Uterus (tissue), 4 donors: ENCODE measurements around the gene MICAL3. TPM values are rescaled to one million over a fixed set of nuclear protein-coding genes. Genes with fewer than 3 reads are reported as not detected.

Source experiments
- DNase-seq, 2 donors: peaks; one replicate each; pipeline ENCODE4 v3.0.0-alpha.2; 2019 to 2020
- H3K27ac ChIP-seq, 2 donors: fragments of 200-600 bp; sonication (generic); 1 replicate in 1 of 2; 2 replicates in 1 of 2; pipeline ENCODE4 v1.5.1; 2016 to 2018
- H3K27me3 ChIP-seq, 2 donors: fragments of 200-600 bp; sonication (generic); one replicate each; pipeline ENCODE4 v1.5.1; 2018 to 2019; ENCODE audit warnings: control low read depth in 1 of 2
- H3K36me3 ChIP-seq, 2 donors: fragments of 200-600 bp; sonication (generic); one replicate each; pipeline ENCODE4 v1.5.1; 2019; ENCODE audit warnings: control low read depth in 1 of 2
- H3K4me1 ChIP-seq, 2 donors: fragments of 200-600 bp; sonication (generic); one replicate each; pipeline ENCODE4 v1.5.1; 2018 to 2019; ENCODE audit warnings: control low read depth in 1 of 2
- H3K4me3 ChIP-seq, 2 donors: fragments of 200-600 bp; sonication (generic); 1 replicate in 1 of 2; 2 replicates in 1 of 2; pipeline ENCODE4 v1.5.1; 2018 to 2019; ENCODE audit warnings: mild to moderate bottlenecking in 1 of 2
- H3K9me3 ChIP-seq, 2 donors: fragments of 200-600 bp; sonication (generic); one replicate each; pipeline ENCODE4 v1.5.1; 2019; ENCODE audit warnings: control low read depth in 1 of 2
- CTCF ChIP-seq, 4 experiments: fragments of 200-600 bp in 2 of 4; fragments of 450-650 bp in 2 of 4; sonication (generic) in 2 of 4; IDR thresholded peaks; one replicate each; pipeline ENCODE4 v1.5.1; 2016 to 2019; ENCODE audit warnings: antibody characterized with exemption in 4 of 4, mild to moderate bottlenecking in 2 of 4, moderate library complexity in 1 of 4
- POLR2A ChIP-seq, 2 donors: fragments of 450-650 bp; IDR thresholded peaks; one replicate each; pipeline ENCODE4 v1.6.1; 2016; ENCODE audit warnings: antibody characterized with exemption in 2 of 2, mild to moderate bottlenecking in 1 of 2, moderate library complexity in 1 of 2
- intact Hi-C: fragments of 100-400 bp; cut with DNase I; formaldehyde crosslinking; loops from one replicate; pipeline ENCODE4 v1.15.1; 2023; ENCODE audit warnings: low total_unique reads
- total RNA-seq, 4 donors: library from RNA; depleted of rRNA in 3 of 4; stranded (reverse); fragments of >200 nt in 3 of 4; gene quantifications; one replicate each; pipeline versions ENCODE4 v1.1.0 to v1.2.4, GENCODE V29; 2014 to 2023
- donor health status: DM: yes; HTN: yes; CAD: no.

Gene MICAL3
- total RNA-seq, 4 donors from 2014 or later, result 13.5 to 167 (median 47.2) TPM

DNA sequence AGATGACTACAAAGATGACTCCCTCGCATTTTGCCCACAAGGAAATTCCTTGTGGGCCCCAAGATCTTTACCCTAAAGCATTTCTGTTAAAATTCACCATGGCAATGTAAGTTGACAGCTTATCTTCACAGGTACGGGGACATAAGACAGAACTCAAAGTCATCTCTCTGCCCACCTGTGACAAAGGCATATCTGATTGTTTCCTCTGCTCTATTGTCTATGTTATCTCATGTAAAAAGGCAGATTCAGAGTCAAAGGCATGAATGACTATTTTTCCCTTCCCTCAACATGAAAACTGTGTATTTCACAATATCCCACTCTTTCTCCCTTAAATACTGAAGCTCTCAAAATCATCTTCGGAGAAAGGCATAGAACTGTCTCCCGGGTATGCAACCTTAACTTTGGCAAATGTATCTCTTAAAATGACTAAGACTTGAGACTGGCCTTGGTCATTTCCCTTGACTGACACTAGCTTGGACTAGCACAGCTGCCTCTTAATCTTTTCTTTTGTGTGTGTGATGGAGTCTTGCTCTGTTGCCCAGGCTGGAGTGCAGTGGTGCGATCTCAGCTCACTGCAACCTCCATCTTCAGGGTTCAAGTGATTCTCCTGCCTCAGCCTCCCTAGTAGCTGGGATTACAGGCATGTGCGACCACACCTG lies 103.2 kb downstream of the MICAL3 start:
- peaks cover 6 to 42% of the 10 kb centered on the region in 2 donors for H3K4me1 ChIP-seq

GRCh38 chr22:17920145-17920605 lies 104.2 kb downstream of the MICAL3 start:
- H3K27me3 ChIP-seq, result no peaks in the 10 kb centered on the region
- peak in 1 of 2 donors; percentile 34 for DNase-seq
- H3K36me3 ChIP-seq, result no peaks in the 10 kb centered on the region
- H3K9me3 ChIP-seq, result no peaks in the 10 kb centered on the region
- TF ChIP-seq POLR2A (IDR thresholded peaks at IDR 0.05) (no peak), CTCF (IDR thresholded peaks at IDR 0.05) (no peak)
- H3K4me1 ChIP-seq, result peaks cover 6 to 41% of the 10 kb centered on the region in 2 donors
- H3K27ac ChIP-seq, result peak overlapping the region in 1 of 2 donors; percentile 44
- H3K4me3 ChIP-seq, result no peak overlapping the region
- intact Hi-C loops, result no loop called here

More for the DNA sequence above, 103.2 kb downstream of the MICAL3 start:
- no peak for TF ChIP-seq POLR2A (IDR thresholded peaks at IDR 0.05)
- TF ChIP-seq CTCF (IDR thresholded peaks at IDR 0.05), result no peak
- intact Hi-C loops, result no loop called here
- Histone ChIP-seq H3K27me3 (no peaks in the 10 kb centered on the region), H3K4me3 (no peak overlapping the region), H3K9me3 (no peaks in the 10 kb centered on the region), H3K27ac (no peak overlapping the region), H3K36me3 (no peaks in the 10 kb centered on the region)
- no peak for DNase-seq

- no peaks in the 10 kb centered on the region for H3K27me3 ChIP-seq
- peak in 1 of 2 donors; percentile 14 for DNase-seq
- no peak overlapping the region for H3K27ac ChIP-seq
- intact Hi-C loops, result no loop called here
- no peaks in the 10 kb centered on the region for H3K9me3 ChIP-seq
- no peaks in the 10 kb centered on the region for H3K36me3 ChIP-seq
- no peak overlapping the region for H3K4me3 ChIP-seq
- no peak for TF ChIP-seq CTCF (IDR thresholded peaks at IDR 0.05)
- no peak for TF ChIP-seq POLR2A (IDR thresholded peaks at IDR 0.05)
- peaks cover 6 to 36% of the 10 kb centered on the region in 2 donors for H3K4me1 ChIP-seq
Measured at GRCh38 chr22:17919276-17920144, 104.9 kb downstream of the MICAL3 start.

DNA sequence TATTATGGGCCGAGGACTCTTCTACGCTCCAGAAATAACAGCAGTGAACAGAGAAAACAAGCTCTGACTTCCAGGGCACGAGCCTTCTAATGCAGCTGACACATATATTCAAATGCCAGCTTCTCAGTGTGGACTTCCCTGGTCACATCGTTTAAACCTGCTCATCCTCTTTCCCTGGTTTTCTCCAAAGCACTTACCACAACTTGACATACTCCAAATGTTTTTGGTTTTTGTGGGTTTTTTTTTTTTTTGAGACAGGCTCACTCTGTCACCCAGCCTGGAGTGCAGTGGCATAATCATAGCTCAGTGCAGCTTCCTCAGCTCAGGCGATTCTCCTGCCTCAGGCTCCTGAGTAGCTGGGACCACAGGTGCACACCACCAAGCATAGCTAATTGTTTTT lies 105.5 kb downstream of the MICAL3 start:
- Histone ChIP-seq H3K9me3 (no peaks in the 10 kb centered on the region), H3K36me3 (no peaks in the 10 kb centered on the region), H3K27ac (no peak overlapping the region), H3K27me3 (no peaks in the 10 kb centered on the region), H3K4me1 (peaks cover 6 to 30% of the 10 kb centered on the region in 2 donors), H3K4me3 (no peak overlapping the region)
- intact Hi-C loops, result no loop called here
- TF ChIP-seq POLR2A (IDR thresholded peaks at IDR 0.05) (no peak), CTCF (IDR thresholded peaks at IDR 0.05) (no peak)
- DNase-seq, result no peak

DNA sequence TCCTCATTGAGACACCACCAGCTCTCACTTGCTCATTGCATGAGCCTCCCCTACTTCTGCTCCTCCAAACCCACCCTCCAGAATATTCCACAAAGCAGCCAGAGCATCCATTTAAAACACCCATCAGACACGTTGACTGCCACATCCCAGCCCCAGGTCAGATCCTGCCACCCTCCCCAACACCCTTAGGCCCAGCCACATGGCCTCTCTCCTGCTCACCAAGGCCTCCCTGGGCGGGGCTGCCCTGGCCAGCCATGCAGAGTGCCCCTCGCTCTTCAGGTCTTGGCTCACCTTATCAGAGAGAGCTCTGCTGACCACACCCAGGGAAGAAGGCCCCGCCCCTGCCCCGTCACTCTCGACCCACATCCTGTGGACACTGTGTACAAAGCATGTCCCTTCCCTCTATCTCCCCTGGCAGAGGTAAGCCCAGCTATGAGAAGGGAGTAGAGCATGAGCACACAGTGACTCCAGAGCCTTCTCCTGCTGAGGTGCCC lies 106.8 kb downstream of the MICAL3 start:
- Histone ChIP-seq H3K9me3 (no peaks in the 10 kb centered on the region), H3K4me1 (peaks cover 0 to 21% of the 10 kb centered on the region in 2 donors), H3K36me3 (no peaks in the 10 kb centered on the region), H3K27ac (no peak overlapping the region), H3K27me3 (no peaks in the 10 kb centered on the region), H3K4me3 (no peak overlapping the region)
- TF ChIP-seq CTCF (IDR thresholded peaks at IDR 0.05) (no peak), POLR2A (IDR thresholded peaks at IDR 0.05) (no peak)
- DNase-seq, result peak in 1 of 2 donors; percentile 13
- intact Hi-C loops, result no loop called here
